Measurements from ENCODE around the gene WNT7B.

Gene WNT7B

GRCh38 chr22:45897736-45898135, 79.2 kb downstream of the WNT7B start:
- no peaks in the 10 kb centered on the region for H3K9me3 ChIP-seq (ENCODE audit: control insufficient read depth, low read length)
- H3K27ac ChIP-seq (ENCODE audit: insufficient read depth, low read length, poor library complexity, severe bottlenecking): no peak overlapping the region
- DNase-seq: no peak
- no peaks in the 10 kb centered on the region for H3K27me3 ChIP-seq (replicated peaks; ENCODE audit: control insufficient read depth, insufficient read depth, low read length, poor library complexity, severe bottlenecking)
- no peaks in the 10 kb centered on the region for H3K36me3 ChIP-seq (ENCODE audit: control insufficient read depth, insufficient read depth, low read length)
- H3K4me3 ChIP-seq (ENCODE audit: insufficient read depth, low read depth, low read length, poor library complexity, severe bottlenecking): no peak overlapping the region
- no peaks in the 10 kb centered on the region for H3K4me1 ChIP-seq (ENCODE audit: control insufficient read depth, insufficient read depth, low read length, poor library complexity, severe bottlenecking)

GRCh38 chr22:45896964-45897538, 79.9 kb downstream of the WNT7B start:
- Histone ChIP-seq H3K4me1 (ENCODE audit: control insufficient read depth, insufficient read depth, low read length, poor library complexity, severe bottlenecking) (no peaks in the 10 kb centered on the region), H3K4me3 (ENCODE audit: insufficient read depth, low read depth, low read length, poor library complexity, severe bottlenecking) (no peak overlapping the region), H3K27ac (ENCODE audit: insufficient read depth, low read length, poor library complexity, severe bottlenecking) (no peak overlapping the region), H3K27me3 (replicated peaks; ENCODE audit: control insufficient read depth, insufficient read depth, low read length, poor library complexity, severe bottlenecking) (no peaks in the 10 kb centered on the region), H3K36me3 (ENCODE audit: control insufficient read depth, insufficient read depth, low read length) (no peaks in the 10 kb centered on the region), H3K9me3 (ENCODE audit: control insufficient read depth, low read length) (no peaks in the 10 kb centered on the region)
- DNase-seq: no peak

- H3K4me3 ChIP-seq (ENCODE audit: insufficient read depth, low read depth, low read length, poor library complexity, severe bottlenecking): no peak overlapping the region
- no peaks in the 10 kb centered on the region for H3K4me1 ChIP-seq (ENCODE audit: control insufficient read depth, insufficient read depth, low read length, poor library complexity, severe bottlenecking)
- no peak overlapping the region for H3K27ac ChIP-seq (ENCODE audit: insufficient read depth, low read length, poor library complexity, severe bottlenecking)
- no peaks in the 10 kb centered on the region for H3K36me3 ChIP-seq (ENCODE audit: control insufficient read depth, insufficient read depth, low read length)
- DNase-seq: no peak
- no peaks in the 10 kb centered on the region for H3K9me3 ChIP-seq (ENCODE audit: control insufficient read depth, low read length)
- H3K27me3 ChIP-seq (replicated peaks; ENCODE audit: control insufficient read depth, insufficient read depth, low read length, poor library complexity, severe bottlenecking): no peaks in the 10 kb centered on the region
Observed at GRCh38 chr22:45896153-45896951, 80.6 kb downstream of the WNT7B start.

GRCh38 chr22:45895436-45896152, 81.4 kb downstream of the WNT7B start:
- H3K36me3 ChIP-seq (ENCODE audit: control insufficient read depth, insufficient read depth, low read length): no peaks in the 10 kb centered on the region
- no peaks in the 10 kb centered on the region for H3K4me1 ChIP-seq (ENCODE audit: control insufficient read depth, insufficient read depth, low read length, poor library complexity, severe bottlenecking)
- DNase-seq: no peak
- no peak overlapping the region for H3K27ac ChIP-seq (ENCODE audit: insufficient read depth, low read length, poor library complexity, severe bottlenecking)
- H3K9me3 ChIP-seq (ENCODE audit: control insufficient read depth, low read length): no peaks in the 10 kb centered on the region
- H3K4me3 ChIP-seq (ENCODE audit: insufficient read depth, low read depth, low read length, poor library complexity, severe bottlenecking): no peak overlapping the region
- H3K27me3 ChIP-seq (replicated peaks; ENCODE audit: control insufficient read depth, insufficient read depth, low read length, poor library complexity, severe bottlenecking): no peaks in the 10 kb centered on the region

GRCh38 chr22:45893516-45893915, 83.4 kb downstream of the WNT7B start:
- DNase-seq: no peak
- no peaks in the 10 kb centered on the region for H3K27me3 ChIP-seq (replicated peaks; ENCODE audit: control insufficient read depth, insufficient read depth, low read length, poor library complexity, severe bottlenecking)
- no peaks in the 10 kb centered on the region for H3K9me3 ChIP-seq (ENCODE audit: control insufficient read depth, low read length)
- no peaks in the 10 kb centered on the region for H3K4me1 ChIP-seq (ENCODE audit: control insufficient read depth, insufficient read depth, low read length, poor library complexity, severe bottlenecking)
- no peaks in the 10 kb centered on the region for H3K36me3 ChIP-seq (ENCODE audit: control insufficient read depth, insufficient read depth, low read length)
- H3K27ac ChIP-seq (ENCODE audit: insufficient read depth, low read length, poor library complexity, severe bottlenecking): no peak overlapping the region
- H3K4me3 ChIP-seq (ENCODE audit: insufficient read depth, low read depth, low read length, poor library complexity, severe bottlenecking): no peak overlapping the region

GRCh38 chr22:45892681-45893461, 84.1 kb downstream of the WNT7B start:
- DNase-seq: no peak
- no peaks in the 10 kb centered on the region for H3K27me3 ChIP-seq (replicated peaks; ENCODE audit: control insufficient read depth, insufficient read depth, low read length, poor library complexity, severe bottlenecking)

GRCh38 chr22:45891996-45892621, 84.9 kb downstream of the WNT7B start:
- H3K27ac ChIP-seq (ENCODE audit: insufficient read depth, low read length, poor library complexity, severe bottlenecking): no peak overlapping the region
- no peak for DNase-seq
- no peaks in the 10 kb centered on the region for H3K27me3 ChIP-seq (replicated peaks; ENCODE audit: control insufficient read depth, insufficient read depth, low read length, poor library complexity, severe bottlenecking)
- H3K36me3 ChIP-seq (ENCODE audit: control insufficient read depth, insufficient read depth, low read length): no peaks in the 10 kb centered on the region
- H3K9me3 ChIP-seq (ENCODE audit: control insufficient read depth, low read length): no peaks in the 10 kb centered on the region
- no peaks in the 10 kb centered on the region for H3K4me1 ChIP-seq (ENCODE audit: control insufficient read depth, insufficient read depth, low read length, poor library complexity, severe bottlenecking)
- no peak overlapping the region for H3K4me3 ChIP-seq (ENCODE audit: insufficient read depth, low read depth, low read length, poor library complexity, severe bottlenecking)

More at GRCh38 chr22:45892681-45893461, 84.1 kb downstream of the WNT7B start:
- H3K4me3 ChIP-seq (ENCODE audit: insufficient read depth, low read depth, low read length, poor library complexity, severe bottlenecking): no peak overlapping the region
- no peaks in the 10 kb centered on the region for H3K9me3 ChIP-seq (ENCODE audit: control insufficient read depth, low read length)
- no peak overlapping the region for H3K27ac ChIP-seq (ENCODE audit: insufficient read depth, low read length, poor library complexity, severe bottlenecking)
- H3K36me3 ChIP-seq (ENCODE audit: control insufficient read depth, insufficient read depth, low read length): no peaks in the 10 kb centered on the region
- no peaks in the 10 kb centered on the region for H3K4me1 ChIP-seq (ENCODE audit: control insufficient read depth, insufficient read depth, low read length, poor library complexity, severe bottlenecking)

GRCh38 chr22:45891471-45891995, 85.4 kb downstream of the WNT7B start:
- Histone ChIP-seq H3K4me3 (ENCODE audit: insufficient read depth, low read depth, low read length, poor library complexity, severe bottlenecking) (no peak overlapping the region), H3K27me3 (replicated peaks; ENCODE audit: control insufficient read depth, insufficient read depth, low read length, poor library complexity, severe bottlenecking) (no peaks in the 10 kb centered on the region), H3K27ac (ENCODE audit: insufficient read depth, low read length, poor library complexity, severe bottlenecking) (no peak overlapping the region), H3K36me3 (ENCODE audit: control insufficient read depth, insufficient read depth, low read length) (no peaks in the 10 kb centered on the region), H3K4me1 (ENCODE audit: control insufficient read depth, insufficient read depth, low read length, poor library complexity, severe bottlenecking) (no peaks in the 10 kb centered on the region), H3K9me3 (ENCODE audit: control insufficient read depth, low read length) (no peaks in the 10 kb centered on the region)
- DNase-seq: no peak

GRCh38 chr22:45891021-45891421, 85.9 kb downstream of the WNT7B start:
- no peak overlapping the region for H3K4me3 ChIP-seq (ENCODE audit: insufficient read depth, low read depth, low read length, poor library complexity, severe bottlenecking)
- H3K9me3 ChIP-seq (ENCODE audit: control insufficient read depth, low read length): no peaks in the 10 kb centered on the region
- no peak overlapping the region for H3K27ac ChIP-seq (ENCODE audit: insufficient read depth, low read length, poor library complexity, severe bottlenecking)
- H3K36me3 ChIP-seq (ENCODE audit: control insufficient read depth, insufficient read depth, low read length): no peaks in the 10 kb centered on the region
- H3K4me1 ChIP-seq (ENCODE audit: control insufficient read depth, insufficient read depth, low read length, poor library complexity, severe bottlenecking): no peaks in the 10 kb centered on the region
- no peak for DNase-seq
- H3K27me3 ChIP-seq (replicated peaks; ENCODE audit: control insufficient read depth, insufficient read depth, low read length, poor library complexity, severe bottlenecking): no peaks in the 10 kb centered on the region
